GM12872 (cell line): ENCODE measurements around the gene NSD2.

Experiments used
- CTCF ChIP-seq: IDR thresholded peaks from 3 replicates; pipeline ENCODE4 v1.5.1; 2011; ENCODE audit warnings: low read depth, mild to moderate bottlenecking, low read length, moderate library complexity; ENCODE audit not compliant: insufficient read depth

NSD2 gene

GRCh38 chr4:1964971-1965370, 93.8 kb downstream of the NSD2 start:
- TF ChIP-seq CTCF, result no peak

GRCh38 chr4:1967512-1968149, 96.4 kb downstream of the NSD2 start:
- no peak for TF ChIP-seq CTCF

GRCh38 chr4:1968686-1969295, 97.6 kb downstream of the NSD2 start:
- no peak for TF ChIP-seq CTCF

- no peak for TF ChIP-seq CTCF
These were observed 98.9 kb downstream of the NSD2 start for GRCh38 chr4:1969928-1970723.

GRCh38 chr4:1970926-1971325, 99.7 kb downstream of the NSD2 start:
- no peak for TF ChIP-seq CTCF

- TF ChIP-seq CTCF, result no peak
These were observed 100.4 kb downstream of the NSD2 start for GRCh38 chr4:1971456-1972200.

GRCh38 chr4:1972414-1972813, 101.2 kb downstream of the NSD2 start:
- TF ChIP-seq CTCF, result no peak
